Measurements from ENCODE around the gene ARHGAP24. TPM values are rescaled to one million over a fixed set of nuclear protein-coding genes. Genes with fewer than 3 reads are reported as not detected.

ARHGAP24 gene
- polyA plus RNA-seq, 4 donors, result 34.3 to 123 (median 108) TPM

DNA sequence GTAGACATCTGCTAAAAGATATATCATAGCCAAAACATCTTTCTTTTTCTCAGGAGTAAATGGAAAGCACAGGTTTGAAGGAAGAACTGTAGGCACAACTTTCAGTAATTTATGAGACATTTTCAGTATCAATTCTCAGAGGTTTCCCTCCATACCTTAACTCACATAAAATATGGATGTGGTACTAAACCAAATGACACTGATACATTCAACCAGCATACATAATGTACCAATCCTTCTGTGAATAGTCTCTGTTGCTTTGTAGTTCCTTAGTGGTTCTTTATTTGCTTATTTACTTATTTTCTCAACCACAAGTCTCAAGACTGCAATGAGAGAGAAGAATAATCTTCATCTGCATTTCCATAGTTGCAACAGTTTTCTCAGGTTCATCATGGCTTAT, 96.1 kb downstream of the ARHGAP24 start:
- no peak for DNase-seq (ENCODE audit: low read depth in 4 of 4, low spot score in 3 of 4)

DNA sequence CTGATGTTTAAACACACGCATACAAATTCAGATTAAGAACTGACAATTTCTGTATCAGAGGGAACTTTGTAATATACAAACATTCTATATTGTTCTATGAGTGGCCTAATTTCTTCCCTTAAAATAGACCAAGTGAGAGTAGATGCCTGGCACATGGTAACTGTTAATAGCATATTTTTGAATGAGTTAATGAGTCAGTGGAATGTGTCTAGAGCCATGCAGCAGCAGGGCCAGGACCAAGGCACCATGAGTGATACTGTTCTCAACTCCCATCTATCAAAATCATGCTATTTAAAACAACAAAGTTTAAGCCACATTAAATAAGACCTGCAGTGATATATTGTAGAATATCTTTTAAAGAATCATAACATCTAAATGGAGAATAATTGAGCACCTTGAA, 98.3 kb downstream of the ARHGAP24 start:
- no peak for DNase-seq (ENCODE audit: low read depth in 4 of 4, low spot score in 3 of 4)

DNA sequence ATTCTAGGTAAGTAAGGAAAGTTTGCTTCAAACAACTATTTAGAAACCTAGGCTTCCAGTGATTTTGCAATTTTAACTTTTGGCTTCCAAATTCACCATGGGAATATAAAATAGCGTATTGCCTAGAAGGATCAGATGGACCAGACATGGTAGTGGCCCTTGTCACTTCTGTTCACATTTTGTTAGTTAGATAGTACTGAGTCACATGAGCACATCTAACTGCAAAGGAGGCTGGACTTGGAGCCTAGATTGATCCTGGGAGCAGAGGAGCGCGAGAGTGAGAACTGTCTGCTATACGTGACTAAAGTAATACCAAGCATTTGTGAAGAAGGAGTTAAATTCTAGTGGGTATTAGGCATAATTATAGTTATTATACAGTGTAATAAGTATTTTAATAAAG, 102.4 kb downstream of the ARHGAP24 start:
- DNase-seq (ENCODE audit: low read depth in 4 of 4, low spot score in 3 of 4), result no peak

DNA sequence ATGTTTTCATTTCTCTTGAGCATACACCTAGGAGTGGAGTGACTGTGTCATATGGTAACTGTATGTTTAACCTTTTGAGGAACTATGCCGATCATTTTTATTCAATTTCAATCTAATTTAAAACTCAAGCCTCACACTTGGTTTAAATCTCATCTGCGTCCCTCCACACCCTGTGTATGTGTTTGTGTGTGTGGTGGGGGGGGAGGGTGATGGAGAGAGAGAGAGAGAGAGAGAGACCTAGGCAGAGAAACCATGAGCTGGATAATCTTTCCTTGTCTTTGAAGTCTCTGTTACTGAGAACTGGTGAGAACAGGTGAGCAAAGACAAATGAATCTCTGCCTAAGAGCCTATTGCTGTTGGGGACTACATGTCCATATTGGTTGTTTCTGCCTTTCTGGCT, 105.0 kb downstream of the ARHGAP24 start:
- DNase-seq (ENCODE audit: low read depth in 4 of 4, low spot score in 3 of 4), result no peak

DNA sequence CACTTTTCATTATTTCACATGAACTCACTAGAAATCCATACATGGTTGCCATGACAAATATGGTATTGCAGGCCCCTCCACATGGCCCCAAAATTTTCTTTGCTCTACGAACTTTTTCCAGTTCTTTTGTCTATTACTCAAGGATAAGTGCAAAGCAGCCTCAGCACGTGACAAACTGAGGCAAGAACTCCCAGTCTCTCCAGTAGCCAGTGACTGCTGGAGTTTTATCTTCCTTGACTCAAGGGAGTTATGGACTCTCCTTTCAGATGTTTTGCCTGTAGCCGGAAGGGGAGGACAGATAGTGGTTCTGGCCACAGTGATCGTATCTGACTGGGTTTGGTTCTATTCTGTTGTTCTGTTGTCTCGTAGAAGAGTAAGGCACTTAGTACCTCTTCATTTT, 105.5 kb downstream of the ARHGAP24 start:
- no peak for DNase-seq (ENCODE audit: low read depth in 4 of 4, low spot score in 3 of 4)

DNA sequence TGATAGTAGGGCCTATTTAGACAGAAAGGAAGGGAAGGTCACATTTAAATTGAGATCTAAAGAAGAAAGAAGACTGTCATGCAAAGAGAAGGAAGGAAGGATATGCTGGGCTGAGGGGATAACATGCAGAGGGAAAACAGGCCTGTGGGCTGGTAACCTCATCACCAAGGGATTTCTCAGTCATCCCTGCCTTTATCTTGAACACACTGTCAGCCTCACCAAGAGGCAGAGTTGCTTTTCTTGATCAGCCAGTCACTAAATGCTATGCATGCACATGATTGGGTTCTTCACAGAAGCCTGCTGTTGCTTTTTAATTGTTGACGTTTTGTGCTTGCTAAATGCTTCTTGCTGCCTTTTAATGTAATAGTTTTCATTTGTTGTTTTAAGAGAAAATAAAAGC, 113.0 kb downstream of the ARHGAP24 start:
- no peak for DNase-seq (ENCODE audit: low read depth in 4 of 4, low spot score in 3 of 4)

DNA sequence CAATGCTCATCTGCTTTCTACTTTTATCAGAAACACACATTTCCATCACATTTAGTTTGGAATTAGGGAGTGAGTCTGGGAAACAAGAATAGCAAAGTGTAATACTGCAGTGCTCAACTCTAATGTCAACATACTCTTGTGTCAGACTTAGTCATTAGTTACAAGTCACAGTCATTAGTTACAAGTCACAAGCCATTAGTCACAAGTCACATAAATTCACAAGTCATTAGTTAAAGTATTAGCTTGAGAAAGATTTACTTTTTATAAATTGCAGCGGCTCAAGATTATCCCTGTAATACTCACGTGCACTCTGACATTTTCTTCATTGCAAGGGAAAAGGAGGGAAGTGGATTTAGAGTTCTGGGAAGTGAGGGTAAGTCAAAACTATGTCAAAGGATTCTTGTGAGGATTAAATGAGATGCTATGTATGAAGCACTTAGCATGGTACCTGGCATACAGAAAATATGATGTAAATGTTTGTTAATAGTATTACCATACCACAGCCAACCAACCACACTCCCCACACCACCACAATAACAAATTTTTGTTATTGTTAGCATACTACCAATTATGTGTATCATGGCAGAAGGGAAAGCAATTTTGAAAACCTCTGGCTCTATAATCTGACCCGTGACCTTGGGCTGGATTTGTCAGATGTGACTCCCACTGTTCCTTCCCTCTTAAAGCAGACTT, 116.6 kb downstream of the ARHGAP24 start:
- peak in 1 of 4 donors; percentile 17 for DNase-seq (ENCODE audit: low read depth in 4 of 4, low spot score in 3 of 4)

DNA sequence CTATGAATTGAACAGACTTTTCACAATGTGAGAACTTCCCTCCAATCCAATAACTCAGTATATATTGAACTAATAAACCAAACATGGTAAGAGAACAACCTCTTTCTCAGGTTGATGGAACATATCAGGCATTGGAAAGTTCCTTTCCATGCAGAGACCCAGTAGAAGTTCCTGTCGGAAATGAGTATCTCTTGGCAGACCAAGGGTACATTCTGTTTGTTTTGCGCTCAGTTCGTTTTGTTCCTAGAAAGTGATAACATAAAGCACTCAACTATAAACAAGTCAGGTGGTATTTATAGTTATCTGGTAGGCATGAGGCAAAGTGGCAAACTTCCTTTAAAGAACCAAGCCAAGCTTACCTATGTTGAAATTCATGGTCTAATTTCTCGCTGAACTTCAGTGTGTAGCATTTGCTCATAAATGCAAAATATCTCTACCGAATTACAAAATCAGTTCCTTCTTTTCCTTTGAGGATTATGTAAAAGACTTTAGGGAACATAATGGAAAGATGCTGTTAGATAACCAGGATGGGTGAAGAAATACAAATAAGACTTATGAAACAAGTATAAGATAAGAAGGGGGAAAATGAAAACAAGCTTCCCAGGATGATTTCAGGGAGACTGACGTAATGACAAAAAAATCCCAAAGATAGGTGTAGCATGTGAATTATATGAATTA, 120.3 kb downstream of the ARHGAP24 start:
- no peak for DNase-seq (ENCODE audit: low read depth in 4 of 4, low spot score in 3 of 4)

DNA sequence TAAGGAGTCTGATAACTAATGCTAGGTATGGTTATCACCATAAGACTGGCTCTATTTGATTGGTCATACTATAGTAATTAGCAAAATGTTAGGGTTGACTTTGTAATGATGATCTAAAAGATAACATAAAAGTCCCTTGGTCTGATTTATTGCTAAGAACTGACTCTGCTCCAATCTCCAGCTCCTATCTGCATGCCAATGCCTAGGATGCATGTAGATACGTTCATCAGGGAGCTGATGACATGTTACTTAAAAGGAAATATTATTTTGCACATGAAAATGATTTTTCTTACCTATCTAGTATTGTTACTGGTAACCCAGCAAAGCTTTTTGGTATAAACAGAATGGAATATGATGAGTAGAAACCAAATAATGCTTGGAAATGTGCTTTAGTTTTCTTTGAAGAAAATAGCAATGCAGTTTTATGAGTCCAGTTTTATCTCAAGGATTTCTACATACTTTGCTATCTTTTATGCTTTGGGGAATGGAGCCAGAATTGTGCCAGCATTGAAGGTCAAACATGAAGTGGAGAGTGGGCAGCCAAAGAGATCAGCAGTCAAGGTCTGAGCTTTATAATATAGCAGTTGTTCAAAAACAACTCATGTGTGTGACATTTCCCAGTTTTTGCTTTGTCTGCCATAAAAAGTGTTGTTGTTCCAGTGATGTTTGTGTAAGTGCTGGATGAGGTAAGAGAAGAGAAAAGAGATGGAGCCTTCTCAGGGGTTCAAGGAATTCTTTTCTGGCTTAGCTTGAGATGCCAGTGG, 121.0 kb downstream of the ARHGAP24 start:
- no peak for DNase-seq (ENCODE audit: low read depth in 4 of 4, low spot score in 3 of 4)

DNA sequence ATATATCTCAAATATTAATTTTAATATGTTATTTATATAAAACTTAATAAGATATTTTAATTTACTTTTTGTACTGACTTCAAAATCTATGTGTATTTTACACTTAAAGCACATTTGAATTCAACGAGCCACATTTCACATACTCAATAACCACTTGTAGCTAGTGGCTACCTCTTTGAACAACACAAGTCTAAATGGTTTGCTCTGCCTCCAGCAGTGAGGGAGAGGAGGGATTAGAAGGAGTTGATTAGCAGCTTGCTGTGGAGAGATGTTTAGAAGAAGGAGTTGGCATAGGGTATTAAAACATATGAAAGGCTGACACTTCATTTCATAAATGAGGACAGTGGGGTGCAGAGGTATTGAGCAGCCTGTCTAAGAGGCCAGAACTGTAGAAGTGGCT, 124.0 kb downstream of the ARHGAP24 start:
- no peak for DNase-seq (ENCODE audit: low read depth in 4 of 4, low spot score in 3 of 4)

DNA sequence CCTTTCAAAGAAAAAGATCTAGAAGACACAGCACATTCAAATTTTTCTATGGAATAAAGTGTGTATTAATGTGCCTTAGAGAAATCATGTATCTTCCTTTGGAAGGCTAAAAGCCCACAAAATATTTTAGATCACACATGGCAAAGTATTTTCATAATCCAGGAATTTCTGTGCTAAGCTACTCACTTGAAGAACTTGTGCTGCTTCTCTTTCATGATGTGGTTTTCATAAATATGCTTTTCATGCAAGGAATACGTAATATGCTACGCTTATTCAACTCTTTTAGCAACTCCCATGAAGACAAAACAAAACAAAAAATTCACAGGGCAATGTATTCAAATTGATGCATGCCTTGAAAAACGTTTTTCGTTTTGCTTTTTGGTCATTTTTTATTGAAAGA, 125.6 kb downstream of the ARHGAP24 start:
- no peak for DNase-seq (ENCODE audit: low read depth in 4 of 4, low spot score in 3 of 4)

DNA sequence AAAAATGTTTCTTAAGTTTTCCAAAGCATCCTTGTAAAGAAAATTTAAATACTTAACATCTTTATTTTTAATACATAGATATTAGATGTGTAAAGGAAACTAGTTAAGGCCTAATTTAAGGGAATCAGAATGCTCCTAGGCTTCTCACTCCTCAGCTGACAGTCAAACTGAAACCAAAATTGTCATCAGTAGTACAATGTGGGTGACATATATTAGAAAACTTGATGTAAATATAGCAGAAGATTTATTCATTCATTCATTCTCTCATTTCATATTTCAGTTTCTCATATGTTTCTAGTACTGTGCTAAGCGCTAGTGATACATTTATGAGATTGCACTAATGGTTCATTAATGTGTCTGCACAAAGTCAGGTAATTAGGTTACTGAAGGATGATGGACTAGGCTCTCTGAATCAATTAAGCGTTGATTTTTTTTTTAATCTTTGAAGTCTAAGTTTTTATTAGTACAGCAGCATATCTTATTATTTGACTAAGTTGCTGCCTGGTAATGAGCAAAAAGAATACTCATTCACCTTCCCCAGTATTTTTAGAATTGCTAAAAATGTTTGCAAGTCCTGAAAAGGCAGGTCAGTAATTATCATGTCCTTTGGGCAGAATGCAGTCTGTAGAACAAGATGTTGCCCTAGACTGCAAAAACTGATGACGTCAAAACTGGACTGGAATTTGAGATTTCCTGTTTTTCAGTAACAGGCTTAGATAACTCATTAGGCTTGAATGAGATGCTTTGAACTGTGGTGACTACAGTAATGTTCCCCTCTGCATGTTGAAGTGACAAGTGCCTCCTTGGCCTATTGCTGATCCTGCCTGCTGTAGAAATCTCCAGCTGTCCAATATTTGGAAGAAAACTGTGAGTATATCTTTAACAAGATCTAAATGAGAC, 128.7 kb downstream of the ARHGAP24 start:
- peak in 1 of 4 donors; percentile 12 for DNase-seq (ENCODE audit: low read depth in 4 of 4, low spot score in 3 of 4)

DNA sequence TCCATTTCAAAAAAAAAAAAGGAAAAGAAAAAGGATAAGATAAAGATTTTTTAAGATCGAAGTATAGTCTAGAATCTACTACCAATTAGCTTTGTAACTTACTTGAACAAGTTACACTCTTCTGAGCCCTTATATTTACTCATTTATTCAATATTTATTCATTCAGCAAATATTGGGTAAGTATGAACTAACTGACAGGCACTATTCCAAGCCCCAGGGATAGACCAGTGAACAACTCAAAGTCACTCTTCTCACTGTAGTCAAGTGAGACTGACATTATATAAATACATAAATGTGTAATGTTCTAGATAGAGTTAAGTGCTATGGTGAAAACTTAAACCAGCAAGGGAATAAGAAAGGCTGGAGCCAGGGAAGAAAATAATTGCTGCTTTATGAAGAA, 131.6 kb downstream of the ARHGAP24 start:
- no peak for DNase-seq (ENCODE audit: low read depth in 4 of 4, low spot score in 3 of 4)

DNA sequence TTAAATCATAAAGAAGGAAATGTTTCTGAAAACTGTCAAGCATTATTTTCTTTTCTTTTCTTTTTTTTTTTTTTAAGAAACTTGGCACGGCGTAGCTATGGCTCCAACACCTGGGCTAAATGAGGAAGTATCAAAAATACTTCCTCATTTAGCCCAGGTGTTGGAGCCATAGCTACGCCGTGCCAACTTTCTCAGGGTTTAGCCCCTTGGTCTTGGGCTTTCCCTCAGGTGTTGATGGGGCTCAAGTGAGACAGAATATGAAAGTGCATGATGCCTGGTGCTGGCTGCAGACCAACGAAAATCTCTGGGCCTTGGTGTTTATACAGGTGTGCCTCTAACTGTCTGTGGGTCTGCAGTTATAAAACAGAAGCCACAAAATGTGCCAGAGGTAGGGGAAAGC, 132.7 kb downstream of the ARHGAP24 start:
- no peak for DNase-seq (ENCODE audit: low read depth in 4 of 4, low spot score in 3 of 4)

DNA sequence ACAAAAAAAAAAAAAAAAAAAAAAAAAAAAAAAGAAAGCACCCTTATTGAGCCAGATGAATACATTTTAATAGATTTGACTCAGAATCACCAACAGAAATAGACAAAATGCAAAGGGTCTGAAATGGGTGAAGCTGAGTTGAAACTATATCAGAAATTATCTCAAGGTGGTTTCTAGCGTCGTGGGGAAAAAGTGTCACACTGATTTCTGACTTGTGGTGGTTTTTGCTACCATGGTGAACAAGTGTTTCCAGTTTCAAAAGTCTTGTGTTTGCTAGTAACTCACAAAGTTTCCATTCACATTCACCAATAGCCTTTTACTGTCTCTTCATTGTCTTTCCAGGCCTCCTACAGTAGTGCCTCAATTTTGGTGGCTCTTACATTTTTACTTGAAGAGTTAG, 135.5 kb downstream of the ARHGAP24 start:
- DNase-seq (ENCODE audit: low read depth in 4 of 4, low spot score in 3 of 4), result no peak

DNA sequence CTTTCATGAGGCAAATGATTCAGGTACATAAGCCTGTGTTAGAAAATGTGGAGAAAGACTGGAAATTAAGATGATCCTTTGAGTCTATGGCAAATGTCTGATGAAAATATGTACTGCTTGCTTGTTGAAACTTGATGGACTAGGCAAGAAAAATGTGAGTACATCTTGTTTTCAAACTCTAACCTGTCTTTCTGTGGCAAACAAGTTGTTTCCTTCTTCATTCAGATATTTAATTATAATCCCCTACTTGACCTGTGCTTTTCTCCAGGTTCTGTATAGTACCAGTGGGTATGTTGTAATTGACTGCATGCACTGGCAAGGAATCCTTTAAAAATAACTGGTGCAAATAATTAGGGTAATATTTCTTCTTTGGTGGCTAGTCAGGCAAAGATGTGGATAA, 136.7 kb downstream of the ARHGAP24 start:
- DNase-seq (ENCODE audit: low read depth in 4 of 4, low spot score in 3 of 4), result no peak

DNA sequence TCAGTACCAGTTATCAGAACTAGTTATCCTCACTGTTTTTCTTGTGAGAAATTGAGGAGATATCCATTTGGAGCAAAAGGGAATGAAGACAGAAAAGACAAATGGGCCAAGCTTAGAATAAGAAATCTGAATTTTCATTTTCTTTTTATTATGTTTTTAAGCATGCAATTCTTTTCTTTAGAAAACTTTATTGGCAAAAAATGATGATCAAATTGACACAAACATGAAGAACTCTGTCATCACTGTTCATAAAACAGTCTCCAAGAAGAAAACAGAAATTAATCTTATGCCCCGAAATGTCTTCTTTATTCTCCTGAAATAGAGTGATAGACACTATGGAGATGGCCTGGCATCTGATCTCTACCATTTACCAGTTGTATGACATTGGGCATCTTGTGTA, 139.0 kb downstream of the ARHGAP24 start:
- DNase-seq (ENCODE audit: low read depth in 4 of 4, low spot score in 3 of 4), result no peak

DNA sequence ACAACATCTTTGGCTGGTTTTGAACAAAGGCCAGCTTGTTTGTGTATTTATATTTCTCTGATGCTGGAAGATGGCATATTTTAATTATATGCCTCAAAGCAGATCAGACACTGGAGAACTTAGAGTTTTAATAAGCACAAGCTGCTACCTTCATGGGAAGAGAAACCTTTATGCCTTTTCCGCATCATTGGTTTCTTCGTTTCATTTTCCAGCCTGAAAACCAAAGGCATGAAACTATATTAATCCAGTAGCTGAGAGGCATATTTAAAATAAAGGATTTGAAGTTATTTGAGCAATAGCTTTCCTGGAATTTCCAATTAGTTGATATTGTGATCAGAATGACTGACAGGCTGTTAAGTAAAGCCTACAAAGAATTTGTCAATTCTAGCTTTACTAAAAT, 141.0 kb downstream of the ARHGAP24 start:
- no peak for DNase-seq (ENCODE audit: low read depth in 4 of 4, low spot score in 3 of 4)

DNA sequence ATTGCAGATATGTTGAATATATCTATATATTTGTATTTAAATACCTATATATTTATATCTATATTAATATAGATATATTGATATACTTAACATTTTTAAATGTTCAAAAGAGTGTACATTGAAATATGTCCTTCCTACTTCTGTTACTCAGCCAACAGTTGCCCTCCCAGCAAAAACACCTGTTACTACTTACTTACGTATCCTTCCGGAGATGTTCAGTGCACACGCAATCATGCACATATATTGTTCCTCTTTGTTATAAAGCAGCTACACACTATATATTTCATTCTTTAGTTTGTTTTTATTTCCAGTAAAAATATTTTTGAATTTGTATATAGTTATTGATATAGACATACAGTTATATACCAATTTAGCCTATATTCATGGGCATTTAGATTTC, 142.3 kb downstream of the ARHGAP24 start:
- DNase-seq (ENCODE audit: low read depth in 4 of 4, low spot score in 3 of 4), result no peak

DNA sequence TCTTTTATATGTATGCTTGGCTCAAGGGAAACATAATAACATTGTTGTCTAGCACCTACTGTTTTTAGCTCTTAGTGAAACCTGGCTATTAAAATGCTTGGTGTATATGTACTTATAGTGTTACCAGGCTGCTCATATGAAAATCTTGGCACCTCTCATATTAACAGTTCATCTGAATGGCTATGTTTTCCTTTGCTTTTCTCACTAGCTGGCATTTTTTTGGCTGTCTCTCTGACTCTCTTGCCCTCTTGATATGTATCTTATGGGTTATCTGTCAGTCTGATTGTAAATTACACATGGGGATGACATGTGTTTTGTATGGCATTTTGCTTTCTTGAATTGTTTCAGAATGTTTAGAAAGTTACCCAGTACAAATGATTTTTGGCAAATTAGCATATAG, 158.0 kb downstream of the ARHGAP24 start:
- no peak for DNase-seq (ENCODE audit: low read depth in 4 of 4, low spot score in 3 of 4)

DNA sequence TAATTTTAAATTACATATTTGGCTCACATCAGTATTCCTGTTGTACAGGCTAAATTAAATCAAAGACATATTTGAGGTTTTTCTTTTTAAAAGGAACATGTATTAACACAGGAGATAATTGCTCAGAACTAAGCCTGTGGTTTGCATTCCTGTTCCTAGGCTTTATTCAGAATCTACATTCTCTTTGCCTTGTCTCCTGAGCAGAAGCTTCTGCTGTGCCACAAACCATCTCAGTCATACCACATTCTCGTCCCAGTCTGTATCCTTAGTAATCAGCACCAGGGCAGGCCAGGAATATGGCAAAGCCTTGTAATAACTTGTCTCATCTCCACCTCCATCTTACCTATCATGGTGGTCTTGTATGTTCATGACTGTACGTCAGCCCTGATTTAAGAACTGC, 162.8 kb downstream of the ARHGAP24 start:
- DNase-seq (ENCODE audit: low read depth in 4 of 4, low spot score in 3 of 4), result no peak

Measured in left renal pelvis (tissue), 4 donors.